ENCODE results near the gene FGF3.

The FGF3 gene

DNA sequence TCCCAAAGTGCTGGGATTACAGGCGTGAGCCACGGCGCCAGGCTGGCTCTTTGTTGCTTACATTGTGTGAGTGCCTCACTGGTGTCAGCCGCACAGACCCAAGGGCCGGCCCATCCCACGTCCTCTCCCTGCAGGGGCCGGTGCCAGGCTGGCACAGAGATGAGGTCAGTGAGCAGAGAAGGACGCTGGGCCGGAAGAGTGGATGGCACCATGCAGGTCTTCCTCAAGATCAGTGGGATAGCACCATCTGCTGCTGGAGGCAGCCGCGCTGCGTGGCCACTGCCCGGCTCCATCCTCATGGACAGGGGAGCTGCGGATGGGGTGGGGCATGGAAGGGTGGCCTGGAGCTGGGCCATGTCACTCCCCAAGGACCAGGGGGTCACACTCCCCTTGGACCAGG is 22.1 kb downstream of the FGF3 start:
- Histone ChIP-seq H3K4me1 (ENCODE audit: control insufficient read depth, insufficient read depth, low read length) (no peaks in the 10 kb centered on the region), H3K9me3 (ENCODE audit: control insufficient read depth, insufficient read depth, low read length) (no peaks in the 10 kb centered on the region), H3K9ac (ENCODE audit: low read depth, low read length) (no peak overlapping the region), H3K27me3 (ENCODE audit: control insufficient read depth, insufficient read depth, low read length) (no peaks in the 10 kb centered on the region), H3K4me3 (ENCODE audit: low read depth, low read length) (no peak overlapping the region), H3K36me3 (ENCODE audit: control insufficient read depth, insufficient read depth, low read length) (no peaks in the 10 kb centered on the region)

DNA sequence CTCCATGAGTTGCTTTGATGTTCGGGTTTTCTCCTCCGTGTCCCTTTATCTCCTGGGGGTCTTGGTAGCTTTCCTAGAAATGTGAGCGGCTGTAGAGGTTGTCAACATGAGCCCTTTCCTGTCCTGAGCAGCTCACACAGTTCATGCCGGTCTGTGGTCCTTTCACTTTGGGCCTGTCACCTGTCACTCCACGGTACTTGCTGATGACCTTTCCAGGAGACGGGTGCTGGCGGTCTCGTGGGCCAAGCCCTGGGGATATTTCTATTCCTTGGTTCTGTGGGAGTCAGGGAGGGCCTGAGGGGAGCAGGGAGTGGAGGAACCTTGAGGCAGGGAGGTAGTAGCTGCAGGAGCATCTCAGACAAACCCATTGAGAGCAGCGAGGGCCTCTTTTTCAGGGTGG is 23.2 kb downstream of the FGF3 start:
- no peak overlapping the region for H3K4me3 ChIP-seq (ENCODE audit: low read depth, low read length)
- no peaks in the 10 kb centered on the region for H3K27me3 ChIP-seq (ENCODE audit: control insufficient read depth, insufficient read depth, low read length)
- no peaks in the 10 kb centered on the region for H3K36me3 ChIP-seq (ENCODE audit: control insufficient read depth, insufficient read depth, low read length)
- H3K9me3 ChIP-seq (ENCODE audit: control insufficient read depth, insufficient read depth, low read length): no peaks in the 10 kb centered on the region
- H3K9ac ChIP-seq (ENCODE audit: low read depth, low read length): no peak overlapping the region
- H3K4me1 ChIP-seq (ENCODE audit: control insufficient read depth, insufficient read depth, low read length): no peaks in the 10 kb centered on the region

DNA sequence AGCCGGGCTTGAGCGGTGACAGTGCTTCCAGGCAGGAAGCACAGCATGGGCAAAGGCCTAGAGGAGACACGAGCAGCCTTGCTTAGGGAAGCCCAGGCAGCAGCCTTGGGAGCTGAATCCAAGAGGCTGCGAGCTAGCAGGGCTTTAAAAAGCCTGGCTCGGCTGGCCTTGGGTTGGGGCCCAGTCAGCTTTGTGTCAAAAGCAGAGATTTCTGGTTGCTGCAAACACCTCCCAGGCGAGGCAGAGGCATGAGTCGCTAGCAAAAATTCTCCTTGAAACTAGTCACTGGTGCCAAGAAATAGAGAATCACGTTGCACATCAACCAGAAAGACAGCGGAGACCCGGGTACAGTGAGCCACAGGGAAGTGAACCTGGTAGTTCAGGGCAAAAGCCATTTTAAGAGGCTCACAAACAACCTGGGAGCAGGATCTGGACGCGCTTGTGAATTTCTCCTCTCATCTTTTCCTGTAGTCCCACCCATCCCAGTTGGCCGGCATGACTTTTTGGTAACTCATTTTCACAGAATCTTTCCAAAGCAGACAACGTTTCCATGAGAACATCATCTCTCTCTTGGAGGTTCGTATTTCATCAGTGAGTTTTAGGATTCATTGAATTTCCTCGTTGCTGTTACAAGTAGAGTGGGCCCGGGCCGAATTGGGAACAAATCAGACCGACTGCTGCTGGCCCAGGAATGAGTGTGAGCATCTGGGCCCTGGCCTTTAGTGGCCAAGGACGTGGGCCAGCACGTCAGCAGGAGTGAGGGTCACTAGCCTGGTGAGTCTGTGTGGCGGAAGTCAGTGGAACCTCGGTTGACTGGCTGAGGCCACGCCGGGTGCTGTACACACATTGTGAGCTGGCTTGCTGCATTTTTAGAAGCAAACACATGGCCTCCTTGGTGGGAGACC is 27.7 kb downstream of the FGF3 start:
- H3K9ac ChIP-seq (ENCODE audit: low read depth, low read length): no peak overlapping the region
- no peaks in the 10 kb centered on the region for H3K4me1 ChIP-seq (ENCODE audit: control insufficient read depth, insufficient read depth, low read length)
- H3K9me3 ChIP-seq (ENCODE audit: control insufficient read depth, insufficient read depth, low read length): no peaks in the 10 kb centered on the region
- H3K27me3 ChIP-seq (ENCODE audit: control insufficient read depth, insufficient read depth, low read length): no peaks in the 10 kb centered on the region
- no peaks in the 10 kb centered on the region for H3K36me3 ChIP-seq (ENCODE audit: control insufficient read depth, insufficient read depth, low read length)
- H3K4me3 ChIP-seq (ENCODE audit: low read depth, low read length): no peak overlapping the region

DNA sequence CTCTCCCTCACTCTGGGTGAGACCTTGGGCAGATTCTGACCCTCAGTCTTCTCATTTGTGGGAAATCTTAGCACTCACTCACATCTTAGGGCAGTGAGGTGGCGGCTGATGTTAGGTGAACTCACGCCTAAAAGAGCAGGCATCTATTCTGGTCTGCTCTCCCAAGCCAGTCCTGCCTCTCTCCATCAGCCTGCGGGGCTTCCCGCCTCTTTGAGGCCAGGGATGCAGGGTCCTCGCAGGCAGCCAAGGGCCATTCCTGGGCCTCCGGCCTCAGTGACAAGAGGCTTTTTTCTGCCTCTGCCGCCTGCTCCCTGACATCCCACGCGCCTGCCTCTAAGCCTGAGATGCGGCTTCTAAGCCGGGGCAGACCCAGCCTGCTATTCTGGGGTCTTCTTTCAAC is 30.3 kb downstream of the FGF3 start:
- Histone ChIP-seq H3K9me3 (ENCODE audit: control insufficient read depth, insufficient read depth, low read length) (no peaks in the 10 kb centered on the region), H3K27me3 (ENCODE audit: control insufficient read depth, insufficient read depth, low read length) (no peaks in the 10 kb centered on the region), H3K4me3 (ENCODE audit: low read depth, low read length) (no peak overlapping the region), H3K4me1 (ENCODE audit: control insufficient read depth, insufficient read depth, low read length) (no peaks in the 10 kb centered on the region), H3K36me3 (ENCODE audit: control insufficient read depth, insufficient read depth, low read length) (no peaks in the 10 kb centered on the region), H3K9ac (ENCODE audit: low read depth, low read length) (no peak overlapping the region)

DNA sequence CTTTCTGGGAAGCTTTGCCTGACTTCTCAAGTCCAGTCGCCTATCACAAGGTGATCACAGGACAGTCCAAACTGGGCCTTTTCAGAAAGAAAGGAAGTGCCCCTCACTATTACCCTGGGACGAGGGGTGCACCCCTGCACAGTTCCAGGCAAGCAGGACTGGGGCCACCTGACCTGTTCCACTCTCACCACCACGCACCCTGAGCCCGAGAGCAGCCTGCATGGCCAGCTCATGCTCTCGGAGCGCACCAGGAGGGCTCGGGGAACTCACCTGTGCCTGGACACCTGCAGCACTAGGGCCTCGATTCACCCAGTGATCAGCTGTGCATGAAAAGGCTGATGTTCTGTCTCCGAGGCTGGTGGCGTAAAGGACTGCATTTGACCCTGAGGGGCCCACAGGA is 31.3 kb downstream of the FGF3 start:
- Histone ChIP-seq H3K36me3 (ENCODE audit: control insufficient read depth, insufficient read depth, low read length) (no peaks in the 10 kb centered on the region), H3K9me3 (ENCODE audit: control insufficient read depth, insufficient read depth, low read length) (no peaks in the 10 kb centered on the region), H3K4me1 (ENCODE audit: control insufficient read depth, insufficient read depth, low read length) (no peaks in the 10 kb centered on the region), H3K4me3 (ENCODE audit: low read depth, low read length) (no peak overlapping the region), H3K27me3 (ENCODE audit: control insufficient read depth, insufficient read depth, low read length) (no peaks in the 10 kb centered on the region), H3K9ac (ENCODE audit: low read depth, low read length) (no peak overlapping the region)

DNA sequence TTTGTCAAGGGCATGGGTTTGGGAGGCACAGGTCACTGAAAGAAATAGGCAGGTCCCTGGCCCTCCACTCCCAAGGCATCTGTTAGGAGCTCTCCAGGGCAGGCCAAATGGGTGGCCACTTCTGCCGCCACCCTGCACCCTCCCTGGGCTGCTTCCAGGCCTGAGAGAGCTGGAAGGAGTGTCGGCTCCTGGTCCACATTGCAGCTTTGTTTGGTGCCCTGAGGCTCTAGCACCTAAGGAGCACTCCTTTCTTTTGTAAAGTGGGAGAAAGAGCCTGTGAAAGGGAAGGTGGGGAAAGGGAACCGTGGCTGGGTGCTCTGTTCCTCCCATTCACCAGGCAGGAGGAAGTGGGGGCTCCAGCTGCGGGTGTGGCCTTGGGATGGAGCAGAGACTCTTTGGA is 31.8 kb downstream of the FGF3 start:
- H3K27me3 ChIP-seq (ENCODE audit: control insufficient read depth, insufficient read depth, low read length): no peaks in the 10 kb centered on the region
- H3K36me3 ChIP-seq (ENCODE audit: control insufficient read depth, insufficient read depth, low read length): no peaks in the 10 kb centered on the region
- H3K9ac ChIP-seq (ENCODE audit: low read depth, low read length): no peak overlapping the region
- H3K9me3 ChIP-seq (ENCODE audit: control insufficient read depth, insufficient read depth, low read length): no peaks in the 10 kb centered on the region
- H3K4me1 ChIP-seq (ENCODE audit: control insufficient read depth, insufficient read depth, low read length): no peaks in the 10 kb centered on the region
- H3K4me3 ChIP-seq (ENCODE audit: low read depth, low read length): no peak overlapping the region

DNA sequence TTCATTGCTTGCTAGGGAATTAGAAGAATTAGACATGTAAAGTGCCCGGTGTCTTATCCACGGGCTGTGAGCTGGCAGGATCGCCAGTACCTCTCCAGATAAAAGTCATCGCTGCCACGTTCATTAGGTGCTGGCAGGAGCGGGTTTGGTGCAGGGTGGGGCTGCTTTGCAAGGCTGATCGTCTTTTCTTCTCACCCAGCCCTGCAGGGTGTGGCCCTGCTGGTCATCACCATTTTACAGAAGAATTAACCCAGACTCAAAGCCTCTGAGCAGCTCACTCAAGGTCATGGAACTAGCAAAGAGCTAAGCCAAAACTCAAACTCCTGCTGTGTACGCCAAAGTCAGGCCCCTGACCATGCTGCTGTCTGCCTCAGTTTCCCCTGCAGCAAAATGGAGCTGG is 38.0 kb downstream of the FGF3 start:
- Histone ChIP-seq H3K4me3 (ENCODE audit: low read depth, low read length) (no peak overlapping the region), H3K9me3 (ENCODE audit: control insufficient read depth, insufficient read depth, low read length) (no peaks in the 10 kb centered on the region), H3K36me3 (ENCODE audit: control insufficient read depth, insufficient read depth, low read length) (no peaks in the 10 kb centered on the region), H3K4me1 (ENCODE audit: control insufficient read depth, insufficient read depth, low read length) (no peaks in the 10 kb centered on the region), H3K27me3 (ENCODE audit: control insufficient read depth, insufficient read depth, low read length) (peaks cover 8% of the 10 kb centered on the region), H3K9ac (ENCODE audit: low read depth, low read length) (no peak overlapping the region)

DNA sequence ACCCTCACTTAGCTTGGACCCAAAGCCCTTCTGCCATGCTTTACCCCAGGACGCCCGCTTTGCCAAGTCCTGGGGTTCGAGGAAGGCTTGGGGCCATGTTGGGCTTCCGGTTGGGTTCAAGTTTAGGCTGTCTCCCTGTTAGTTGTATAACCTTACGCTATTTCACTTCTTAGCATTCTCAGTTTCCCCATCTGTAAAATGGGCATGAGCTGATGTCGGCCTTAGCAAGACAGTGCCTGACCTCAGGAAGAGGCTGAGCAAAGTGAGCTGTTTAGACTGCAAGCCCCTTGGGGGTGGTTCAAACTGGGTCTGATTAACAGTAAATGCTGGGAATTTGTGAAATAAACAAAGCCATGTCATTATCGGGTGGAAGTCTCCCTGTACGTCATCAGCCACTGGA is 40.8 kb downstream of the FGF3 start:
- Histone ChIP-seq H3K36me3 (ENCODE audit: control insufficient read depth, insufficient read depth, low read length) (no peaks in the 10 kb centered on the region), H3K4me3 (ENCODE audit: low read depth, low read length) (no peak overlapping the region), H3K9me3 (ENCODE audit: control insufficient read depth, insufficient read depth, low read length) (no peaks in the 10 kb centered on the region), H3K27me3 (ENCODE audit: control insufficient read depth, insufficient read depth, low read length) (peaks cover 28% of the 10 kb centered on the region), H3K9ac (ENCODE audit: low read depth, low read length) (no peak overlapping the region), H3K4me1 (ENCODE audit: control insufficient read depth, insufficient read depth, low read length) (peaks cover 7% of the 10 kb centered on the region)

DNA sequence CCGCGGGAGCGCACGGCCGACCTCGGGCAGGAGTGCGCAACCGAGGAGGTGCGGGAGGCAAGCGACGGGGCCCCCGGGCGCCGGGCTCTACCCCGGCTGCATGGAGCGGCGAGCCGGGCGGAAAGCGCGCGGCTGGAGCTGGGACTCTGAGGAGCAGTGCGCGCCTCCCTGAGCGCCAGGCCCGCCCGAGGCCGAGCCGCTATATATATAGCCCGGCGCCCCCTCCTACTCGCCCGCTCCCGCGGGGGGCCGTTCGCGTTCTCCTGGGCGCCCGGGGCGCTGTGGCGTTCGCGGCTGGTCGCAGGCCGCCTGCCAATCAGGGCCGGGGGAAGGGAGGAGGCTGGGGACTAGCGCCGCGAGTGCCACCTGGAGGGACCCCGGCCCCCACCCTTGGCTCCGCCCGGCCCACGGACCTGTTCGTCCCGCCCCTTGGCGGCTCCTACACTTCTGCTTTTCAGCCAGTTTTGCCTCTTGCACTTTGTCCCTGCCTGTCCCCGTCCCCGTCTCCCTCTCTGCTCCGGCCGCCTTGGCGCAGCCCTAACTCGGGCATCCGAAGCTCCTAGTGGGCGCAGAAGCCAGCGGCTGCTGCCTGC is 44.0 kb downstream of the FGF3 start, which contains the start of gene FGF4:
FGF4 (minus strand) TSS at position 179 of the 593 bp plus-strand sequence. CDS start 257 bp downstream, outside the sequence.
- Histone ChIP-seq H3K4me3 (ENCODE audit: low read depth, low read length) (peak within 1 kb of the TSS; percentile 53), H3K27me3 (ENCODE audit: control insufficient read depth, insufficient read depth, low read length) (peaks cover 33% of the 10 kb centered on the region)

DNA sequence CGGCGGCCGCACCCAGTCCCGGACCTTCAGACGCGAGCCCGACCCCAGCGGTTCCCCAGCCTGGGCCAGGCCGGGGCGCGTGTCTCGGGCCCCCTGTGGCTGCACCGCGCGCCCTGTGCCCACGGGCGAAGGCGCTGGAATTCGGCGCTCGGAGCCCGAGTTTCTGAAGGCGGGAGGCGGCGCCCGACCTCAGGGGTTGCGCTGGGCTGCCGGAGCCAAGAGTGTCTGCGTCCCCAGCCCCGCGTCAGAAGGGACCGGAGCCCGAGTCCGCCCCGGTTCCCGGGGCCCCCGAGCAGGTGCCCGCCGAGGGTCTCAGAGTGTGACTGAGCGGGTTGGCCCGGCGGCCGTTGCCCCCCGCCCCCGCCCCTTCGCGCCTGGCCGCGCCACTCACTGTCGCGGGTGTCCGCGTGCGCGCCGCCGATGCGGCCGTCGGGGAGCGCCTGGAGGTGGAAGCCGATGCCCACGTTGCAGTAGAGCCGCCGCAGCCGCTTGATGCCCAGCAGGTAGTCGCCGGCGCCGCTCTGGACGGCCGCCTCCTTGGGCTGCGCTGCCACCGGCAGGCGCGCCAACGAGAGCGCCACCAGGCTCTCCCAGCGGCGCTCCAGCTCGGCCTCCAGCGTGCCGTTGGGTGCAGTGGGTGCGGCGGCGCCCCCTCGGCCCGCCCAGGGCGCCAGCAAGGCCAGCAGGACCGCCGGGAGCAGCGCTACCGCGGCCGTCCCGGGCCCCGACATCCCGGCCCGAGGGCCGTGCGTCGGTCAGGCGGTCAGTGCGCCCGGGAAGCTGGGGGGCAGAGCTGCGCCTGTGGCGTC is 44.7 kb downstream of the FGF3 start:
- Histone ChIP-seq H3K27me3 (ENCODE audit: control insufficient read depth, insufficient read depth, low read length) (peaks cover 33% of the 10 kb centered on the region), H3K9ac (ENCODE audit: low read depth, low read length) (no peak overlapping the region), H3K4me3 (ENCODE audit: low read depth, low read length) (peak overlapping the region; percentile 53), H3K9me3 (ENCODE audit: control insufficient read depth, insufficient read depth, low read length) (no peaks in the 10 kb centered on the region), H3K36me3 (ENCODE audit: control insufficient read depth, insufficient read depth, low read length) (no peaks in the 10 kb centered on the region), H3K4me1 (ENCODE audit: control insufficient read depth, insufficient read depth, low read length) (peaks cover 24% of the 10 kb centered on the region)

More for the DNA sequence above, 44.0 kb downstream of the FGF3 start, which contains the start of gene FGF4:
- Histone ChIP-seq H3K36me3 (ENCODE audit: control insufficient read depth, insufficient read depth, low read length) (no peaks in the 10 kb centered on the region), H3K9me3 (ENCODE audit: control insufficient read depth, insufficient read depth, low read length) (no peaks in the 10 kb centered on the region), H3K9ac (ENCODE audit: low read depth, low read length) (no peak within 1 kb of the TSS), H3K4me1 (ENCODE audit: control insufficient read depth, insufficient read depth, low read length) (peaks cover 24% of the 10 kb centered on the region)

DNA sequence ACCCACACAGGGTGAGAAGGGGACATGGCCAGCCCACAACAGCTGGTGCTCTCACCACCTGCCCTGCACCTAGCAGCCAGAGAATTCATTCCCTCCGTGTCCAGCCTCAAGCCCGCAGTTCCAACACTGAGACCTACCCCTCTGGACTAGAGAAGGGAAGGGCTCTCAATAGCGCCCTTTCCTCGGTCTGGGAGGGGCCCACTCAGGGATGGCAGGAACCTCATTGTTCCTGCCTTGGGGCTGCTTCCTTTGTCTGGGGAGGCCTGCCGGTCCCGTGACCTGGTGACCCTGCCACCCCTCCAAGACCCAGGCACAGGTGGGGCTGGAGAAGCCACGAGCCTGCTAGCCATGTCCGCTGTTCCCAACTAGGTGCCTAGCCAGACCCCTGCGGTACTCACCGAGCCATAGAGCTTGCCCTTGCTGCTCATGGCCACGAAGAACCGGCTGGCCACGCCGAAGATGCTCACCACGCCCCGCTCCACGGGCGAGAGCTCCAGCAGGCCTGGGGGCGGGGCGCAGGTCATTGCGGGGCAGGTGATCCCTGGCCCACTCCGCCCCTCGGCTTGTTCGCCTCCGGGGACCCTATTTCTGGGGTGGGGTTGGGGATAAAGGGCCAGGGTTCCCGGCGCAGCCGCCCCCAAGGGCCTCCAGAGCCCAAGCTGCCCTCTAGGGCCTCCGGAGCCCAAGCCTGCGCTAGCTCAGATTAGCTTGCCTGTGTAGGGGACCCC is 45.4 kb downstream of the FGF3 start:
- no peaks in the 10 kb centered on the region for H3K36me3 ChIP-seq (ENCODE audit: control insufficient read depth, insufficient read depth, low read length)
- peaks cover 33% of the 10 kb centered on the region for H3K27me3 ChIP-seq (ENCODE audit: control insufficient read depth, insufficient read depth, low read length)
- H3K4me1 ChIP-seq (ENCODE audit: control insufficient read depth, insufficient read depth, low read length): peaks cover 24% of the 10 kb centered on the region
- H3K9ac ChIP-seq (ENCODE audit: low read depth, low read length): no peak overlapping the region
- H3K9me3 ChIP-seq (ENCODE audit: control insufficient read depth, insufficient read depth, low read length): no peaks in the 10 kb centered on the region
- H3K4me3 ChIP-seq (ENCODE audit: low read depth, low read length): peak overlapping the region; percentile 53
